ENCODE data around the gene GOSR2.

- no peak for TF ChIP-seq EZH2 (IDR thresholded peaks at IDR 0.05; ENCODE audit: insufficient read depth, poor library complexity, severe bottlenecking)
- no peak for TF ChIP-seq EZH2phosphoT487 (IDR thresholded peaks at IDR 0.05; ENCODE audit: insufficient read depth, low read depth)
These were observed 43.9 kb upstream of the GOSR2 start for GRCh38 chr17:46879101-46879500.

All from GM23248 (cell line).